Motor neuron (in vitro differentiated cells): ENCODE data around the gene ART5. TPM values are rescaled to one million over a fixed set of nuclear protein-coding genes. Genes with fewer than 3 reads are reported as not detected.
A peak's percentile ranks its signal among the peaks of the same experiment; 100 is the strongest.

ENCODE experiments used
- ATAC-seq, 8 experiments: fragments of 200-7000 bp; cut with Tn5 transposase; replicated peaks in 6 of 8; 2 replicates each; pipeline ENCODE4 v1.8.0; 2021; ENCODE audit warnings: mild to moderate bottlenecking in 8 of 8, moderate library complexity in 8 of 8
- H3K27ac ChIP-seq, 2 donors: fragments of 250-450 bp; sonication (Bioruptor Pico); 2 replicates each; pipeline ENCODE4 v1.9.0; 2021; ENCODE audit warnings: antibody characterized with exemption in 2 of 2, mild to moderate bottlenecking in 2 of 2, moderate library complexity in 1 of 2
- H3K4me1 ChIP-seq, 2 donors: fragments of 250-450 bp; sonication (Bioruptor Pico); replicated peaks in 1 of 2; 2 replicates each; pipeline ENCODE4 v1.6.1; 2021; ENCODE audit warnings: antibody characterized with exemption in 2 of 2, mild to moderate bottlenecking in 2 of 2, moderate library complexity in 1 of 2
- H3K4me3 ChIP-seq, 5 donors: fragments of 250-450 bp; sonication (Bioruptor Pico); 2 replicates each; pipeline ENCODE4 v1.9.0; 2021; ENCODE audit warnings: antibody characterized with exemption in 5 of 5, mild to moderate bottlenecking in 5 of 5, moderate library complexity in 4 of 5
- WGBS, 10 experiments: fragments of 450-650 bp; shearing (Covaris generic); methylation state at CpG; one replicate each; pipeline ENCODE4 v1.0.0; 2022; 5-methylcytosine and 5-hydroxymethylcytosine counted together
- in situ Hi-C, 9 experiments: fragments of 400-800 bp; cut with MboI; loops; one replicate each; pipeline ENCODE4 v1.15.0; 2021; ENCODE audit warnings: low sequenced_read_pairs in 9 of 9, low pct_unique_long_range_greater_than_20kb in 2 of 9; ENCODE audit not compliant: unreplicated experiment in 9 of 9
- total RNA-seq, 8 experiments: library from RNA; unstranded; fragments of 300-600 nt; gene quantifications; 2 replicates each; pipeline versions ENCODE4 v1.2.3 to v1.2.4, GENCODE V29; 2022

ART5 gene
- total RNA-seq, 8 experiments from 2014 or later: 0.55 to 64.1 (median 1.3) TPM

- no peak overlapping the region for H3K4me3 ChIP-seq
- peak in 7 of 8 experiments; percentile 64 to 85 (median 70) for ATAC-seq
- no peaks in the 10 kb centered on the region for H3K4me1 ChIP-seq
- in situ Hi-C loops: no loop called here
- H3K27ac ChIP-seq: no peak overlapping the region
- 40% methylated on average over 1 of the region's 1 CpG; no CpG with 5 or more reads in 9 of the 10 experiments for WGBS, 10 experiments
Observed at GRCh38 chr11:3627291-3627690, 14.5 kb downstream of the ART5 start.

- in situ Hi-C loops: no loop called here
- no peak for ATAC-seq
- Histone ChIP-seq H3K27ac (no peak overlapping the region), H3K4me3 (no peak overlapping the region), H3K4me1 (no peaks in the 10 kb centered on the region)
- WGBS, 10 experiments: 80 to 94% (median 83%) methylated on average over 1 to 12 of the region's 23 CpGs; no CpG with 5 or more reads in 3 of the 10 experiments
Observed at GRCh38 chr11:3626250-3626960, 15.4 kb downstream of the ART5 start.

- in situ Hi-C loops: no loop called here
- ATAC-seq: peak in 6 of 8 experiments; percentile 24 to 93 (median 61)
- Histone ChIP-seq H3K27ac (no peak overlapping the region), H3K4me3 (no peak overlapping the region), H3K4me1 (no peaks in the 10 kb centered on the region)
- 0 to 90% (median 51%) methylated on average over 2 to 8 of the region's 8 CpGs for WGBS, 10 experiments
Observed at GRCh38 chr11:3623767-3624458, 17.9 kb downstream of the ART5 start.

GRCh38 chr11:3623121-3623520 lies 18.7 kb downstream of the ART5 start:
- in situ Hi-C loops: no loop called here
- Histone ChIP-seq H3K4me1 (no peaks in the 10 kb centered on the region), H3K27ac (no peak overlapping the region), H3K4me3 (no peak overlapping the region)
- no peak for ATAC-seq
- WGBS, 10 experiments: 88 to 94% (median 88%) methylated on average over 1 to 5 of the region's 5 CpGs; no CpG with 5 or more reads in 7 of the 10 experiments

GRCh38 chr11:3622521-3622920 lies 19.3 kb downstream of the ART5 start:
- no peaks in the 10 kb centered on the region for H3K4me1 ChIP-seq
- in situ Hi-C loops: no loop called here
- peak in 1 of 8 experiments; percentile 14 for ATAC-seq

GRCh38 chr11:3617990-3618389 lies 23.8 kb downstream of the ART5 start:
- in situ Hi-C loops: no loop called here
- Histone ChIP-seq H3K4me1 (no peaks in the 10 kb centered on the region), H3K27ac (no peak overlapping the region), H3K4me3 (no peak overlapping the region)
- 65 to 100% (median 87%) methylated on average over 1 to 6 of the region's 8 CpGs; no CpG with 5 or more reads in 4 of the 10 experiments for WGBS, 10 experiments
- ATAC-seq: no peak

More at GRCh38 chr11:3622521-3622920, 19.3 kb downstream of the ART5 start:
- WGBS, 10 experiments: 0 to 100% (median 71%) methylated on average over 1 to 2 of the region's 4 CpGs; no CpG with 5 or more reads in 7 of the 10 experiments
- Histone ChIP-seq H3K4me3 (no peak overlapping the region), H3K27ac (no peak overlapping the region)

- ATAC-seq: no peak
- in situ Hi-C loops: no loop called here
Observed at GRCh38 chr11:3616721-3617460, 24.9 kb downstream of the ART5 start.

GRCh38 chr11:3615998-3616397 lies 25.8 kb downstream of the ART5 start:
- WGBS, 10 experiments: 66 to 100% (median 78%) methylated on average over 1 to 4 of the region's 6 CpGs; no CpG with 5 or more reads in 4 of the 10 experiments
- Histone ChIP-seq H3K27ac (no peak overlapping the region), H3K4me1 (no peaks in the 10 kb centered on the region), H3K4me3 (no peak overlapping the region)
- in situ Hi-C loops: no loop called here
- ATAC-seq: peak in 3 of 8 experiments; percentile 13 to 68 (median 47)

More at GRCh38 chr11:3616721-3617460, 24.9 kb downstream of the ART5 start:
- WGBS, 10 experiments: 60 to 100% (median 85%) methylated on average over 1 to 14 of the region's 25 CpGs; no CpG with 5 or more reads in 3 of the 10 experiments
- H3K27ac ChIP-seq: no peak overlapping the region
- H3K4me3 ChIP-seq: no peak overlapping the region
- no peaks in the 10 kb centered on the region for H3K4me1 ChIP-seq

- in situ Hi-C loops: no loop called here
- 20 to 92% (median 60%) methylated on average over 1 to 4 of the region's 5 CpGs; no CpG with 5 or more reads in 5 of the 10 experiments for WGBS, 10 experiments
Observed at GRCh38 chr11:3614742-3615171, 27.0 kb downstream of the ART5 start.

GRCh38 chr11:3613998-3614741 lies 27.6 kb downstream of the ART5 start:
- H3K4me3 ChIP-seq: no peak overlapping the region
- whole genome bisulfite sequencing, 10 experiments: 51 to 100% (median 81%) methylated on average over 1 to 6 of the region's 10 CpGs; no CpG with 5 or more reads in 1 of the 10 experiments
- in situ Hi-C loops: no loop called here
- no peak for ATAC-seq
- H3K27ac ChIP-seq: no peak overlapping the region
- H3K4me1 ChIP-seq: no peaks in the 10 kb centered on the region

More at GRCh38 chr11:3614742-3615171, 27.0 kb downstream of the ART5 start:
- Histone ChIP-seq H3K4me3 (no peak overlapping the region), H3K27ac (no peak overlapping the region), H3K4me1 (no peaks in the 10 kb centered on the region)
- ATAC-seq: peak in 3 of 8 experiments; percentile 51 to 90 (median 89)

- no peak for ATAC-seq
- in situ Hi-C loops: no loop called here
- no peak overlapping the region for H3K4me3 ChIP-seq
Observed at GRCh38 chr11:3611976-3612678, 29.7 kb downstream of the ART5 start.

GRCh38 chr11:3610846-3611245 lies 30.9 kb downstream of the ART5 start:
- peak in 2 of 8 experiments; percentile 13 to 60 for ATAC-seq
- WGBS, 10 experiments: 70 to 93% (median 79%) methylated on average over 2 to 4 of the region's 4 CpGs; no CpG with 5 or more reads in 2 of the 10 experiments
- in situ Hi-C loops: no loop called here
- H3K4me1 ChIP-seq: no peaks in the 10 kb centered on the region
- no peak overlapping the region for H3K27ac ChIP-seq
- no peak overlapping the region for H3K4me3 ChIP-seq

More at GRCh38 chr11:3611976-3612678, 29.7 kb downstream of the ART5 start:
- WGBS, 10 experiments: 72 to 100% (median 86%) methylated on average over 2 to 3 of the region's 3 CpGs
- Histone ChIP-seq H3K4me1 (no peaks in the 10 kb centered on the region), H3K27ac (no peak overlapping the region)
